Uterus (tissue), 2 donors: Measurements from ENCODE around the gene UBALD2.
"Not testable (repeated sequence)": the region's sequence is repeated elsewhere in the genome, so short reads cannot be mapped to it uniquely, and the experiment has no call there.

ENCODE experiments used
- CTCF ChIP-seq, 4 experiments: fragments of 200-600 bp in 2 of 4; fragments of 450-650 bp in 2 of 4; sonication (generic) in 2 of 4; IDR thresholded peaks; one replicate each; pipeline ENCODE4 v1.5.1; 2016 to 2019; ENCODE audit warnings: antibody characterized with exemption in 4 of 4, mild to moderate bottlenecking in 2 of 4, moderate library complexity in 1 of 4
- POLR2A ChIP-seq, 2 donors: fragments of 450-650 bp; IDR thresholded peaks; one replicate each; pipeline ENCODE4 v1.6.1; 2016; ENCODE audit warnings: antibody characterized with exemption in 2 of 2, mild to moderate bottlenecking in 1 of 2, moderate library complexity in 1 of 2

- not testable (repeated sequence) for TF ChIP-seq CTCF, POLR2A (IDR thresholded peaks at IDR 0.05)
Observed at GRCh38 chr17:76252967-76253766, 12.0 kb upstream of the UBALD2 start.
